KMS-11 (cell line): ENCODE results near the gene AEBP1.

ENCODE experiments used
- H2AFZ ChIP-seq: fragments of 200-600 bp; sonication (generic); 2 replicates; pipeline ENCODE4 v1.6.1; 2016; ENCODE audit warnings: antibody characterized with exemption, mixed run types, low read depth
- H3K27ac ChIP-seq: fragments of 200-600 bp; sonication (generic); 2 replicates; pipeline ENCODE4 v1.6.1; 2016; ENCODE audit warnings: mild to moderate bottlenecking, mixed run types
- H3K27me3 ChIP-seq: fragments of 200-600 bp; sonication (generic); 2 replicates; pipeline ENCODE4 v1.6.1; 2017; ENCODE audit warnings: mild to moderate bottlenecking, low read depth, mixed run types, moderate library complexity; ENCODE audit not compliant: insufficient read depth
- H3K36me3 ChIP-seq: fragments of 200-600 bp; sonication (generic); 2 replicates; pipeline ENCODE4 v1.6.1; 2017; ENCODE audit warnings: mild to moderate bottlenecking, mixed run types; ENCODE audit not compliant: insufficient read depth
- H3K4me1 ChIP-seq: fragments of 200-600 bp; sonication (generic); 2 replicates; pipeline ENCODE4 v1.6.1; 2016; ENCODE audit warnings: mild to moderate bottlenecking, low read depth, mixed run types; ENCODE audit not compliant: poor library complexity, severe bottlenecking
- H3K4me2 ChIP-seq: fragments of 200-600 bp; sonication (generic); 2 replicates; pipeline ENCODE4 v1.7.0; 2016; ENCODE audit warnings: mild to moderate bottlenecking, mixed run types
- H3K4me3 ChIP-seq: fragments of 200-600 bp; sonication (generic); IDR thresholded peaks from 2 replicates; pipeline ENCODE4 v1.6.1; 2017; ENCODE audit warnings: low read depth, low read length, mixed read lengths; ENCODE audit not compliant: insufficient read depth
- H3K79me2 ChIP-seq: fragments of 200-600 bp; sonication (generic); 2 replicates; pipeline ENCODE4 v1.6.1; 2016; ENCODE audit warnings: low read depth, mixed run types; ENCODE audit not compliant: insufficient read depth
- H3K9ac ChIP-seq: fragments of 200-600 bp; sonication (generic); 2 replicates; pipeline ENCODE4 v1.6.1; 2016; ENCODE audit warnings: mild to moderate bottlenecking, mixed run types
- H4K20me1 ChIP-seq: fragments of 200-600 bp; sonication (generic); 2 replicates; pipeline ENCODE4 v1.6.1; 2016; ENCODE audit warnings: mild to moderate bottlenecking, mixed run types; ENCODE audit not compliant: insufficient read depth
- TF ChIP-seq, protein P1 (sequence below): fragments of 200-600 bp; sonication (generic); conservative IDR thresholded peaks from 2 replicates; pipeline ENCODE4 v1.6.1; 2017; ENCODE audit warnings: low read depth, mild to moderate bottlenecking, antibody characterized with exemption, low read length, moderate library complexity, mixed read lengths

The AEBP1 gene

DNA sequence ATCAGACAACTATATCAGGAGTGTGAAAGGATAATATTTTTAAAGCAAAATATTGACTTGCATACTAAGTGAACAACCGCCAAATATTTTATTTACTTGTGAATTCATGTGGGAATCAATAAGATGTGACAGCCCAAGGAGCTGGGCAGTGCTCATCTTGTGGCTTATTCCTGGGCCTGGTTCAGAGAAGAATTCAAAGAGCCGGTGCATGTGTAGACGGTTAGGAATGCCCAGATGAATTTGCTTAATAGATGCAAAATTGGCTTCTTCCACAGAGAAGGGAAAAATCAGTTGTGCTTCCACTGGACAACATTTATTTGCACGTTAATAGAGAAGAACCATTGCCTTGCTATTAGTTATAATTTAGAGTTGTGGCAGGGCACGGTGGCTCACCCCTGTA is 32.6 kb downstream of the AEBP1 start:
- H3K4me2 ChIP-seq, result no peak overlapping the region
- H3K27me3 ChIP-seq, result no peaks in the 10 kb centered on the region
- no peaks in the 10 kb centered on the region for H3K79me2 ChIP-seq
- no peaks in the 10 kb centered on the region for H4K20me1 ChIP-seq
- H2AFZ ChIP-seq, result no peak overlapping the region
- H3K36me3 ChIP-seq, result no peaks in the 10 kb centered on the region
- TF ChIP-seq, protein P1, sequence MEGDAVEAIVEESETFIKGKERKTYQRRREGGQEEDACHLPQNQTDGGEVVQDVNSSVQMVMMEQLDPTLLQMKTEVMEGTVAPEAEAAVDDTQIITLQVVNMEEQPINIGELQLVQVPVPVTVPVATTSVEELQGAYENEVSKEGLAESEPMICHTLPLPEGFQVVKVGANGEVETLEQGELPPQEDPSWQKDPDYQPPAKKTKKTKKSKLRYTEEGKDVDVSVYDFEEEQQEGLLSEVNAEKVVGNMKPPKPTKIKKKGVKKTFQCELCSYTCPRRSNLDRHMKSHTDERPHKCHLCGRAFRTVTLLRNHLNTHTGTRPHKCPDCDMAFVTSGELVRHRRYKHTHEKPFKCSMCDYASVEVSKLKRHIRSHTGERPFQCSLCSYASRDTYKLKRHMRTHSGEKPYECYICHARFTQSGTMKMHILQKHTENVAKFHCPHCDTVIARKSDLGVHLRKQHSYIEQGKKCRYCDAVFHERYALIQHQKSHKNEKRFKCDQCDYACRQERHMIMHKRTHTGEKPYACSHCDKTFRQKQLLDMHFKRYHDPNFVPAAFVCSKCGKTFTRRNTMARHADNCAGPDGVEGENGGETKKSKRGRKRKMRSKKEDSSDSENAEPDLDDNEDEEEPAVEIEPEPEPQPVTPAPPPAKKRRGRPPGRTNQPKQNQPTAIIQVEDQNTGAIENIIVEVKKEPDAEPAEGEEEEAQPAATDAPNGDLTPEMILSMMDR, result no peak
- H3K27ac ChIP-seq, result no peak overlapping the region
- no peaks in the 10 kb centered on the region for H3K4me1 ChIP-seq
- no peak overlapping the region for H3K4me3 ChIP-seq
- no peak overlapping the region for H3K9ac ChIP-seq

DNA sequence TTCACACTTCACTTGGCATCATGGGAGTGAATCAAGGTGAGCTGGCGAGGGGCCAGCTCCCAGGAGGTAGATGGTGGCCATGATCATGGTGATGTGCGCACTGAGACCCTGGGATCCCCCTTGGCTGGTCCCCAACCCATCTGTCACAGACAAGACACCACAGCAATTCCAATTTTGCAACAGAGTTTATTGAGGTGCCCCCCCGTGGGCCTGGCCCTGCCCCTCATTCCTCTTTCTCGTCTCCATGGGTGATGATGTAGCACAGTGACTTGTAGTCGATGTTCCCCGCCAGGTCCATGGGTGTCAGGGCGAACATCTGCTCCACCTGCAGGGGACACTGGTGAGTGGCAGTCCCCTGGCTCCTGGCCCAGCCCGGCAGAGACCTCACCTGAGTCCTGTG is 34.6 kb downstream of the AEBP1 start:
- Histone ChIP-seq H2AFZ (no peak overlapping the region), H3K9ac (no peak overlapping the region), H3K4me2 (no peak overlapping the region), H3K4me3 (no peak overlapping the region), H3K36me3 (no peaks in the 10 kb centered on the region), H3K27ac (no peak overlapping the region), H3K4me1 (no peaks in the 10 kb centered on the region), H4K20me1 (no peaks in the 10 kb centered on the region), H3K27me3 (no peaks in the 10 kb centered on the region), H3K79me2 (no peaks in the 10 kb centered on the region)
- TF ChIP-seq, protein P1, result no peak

DNA sequence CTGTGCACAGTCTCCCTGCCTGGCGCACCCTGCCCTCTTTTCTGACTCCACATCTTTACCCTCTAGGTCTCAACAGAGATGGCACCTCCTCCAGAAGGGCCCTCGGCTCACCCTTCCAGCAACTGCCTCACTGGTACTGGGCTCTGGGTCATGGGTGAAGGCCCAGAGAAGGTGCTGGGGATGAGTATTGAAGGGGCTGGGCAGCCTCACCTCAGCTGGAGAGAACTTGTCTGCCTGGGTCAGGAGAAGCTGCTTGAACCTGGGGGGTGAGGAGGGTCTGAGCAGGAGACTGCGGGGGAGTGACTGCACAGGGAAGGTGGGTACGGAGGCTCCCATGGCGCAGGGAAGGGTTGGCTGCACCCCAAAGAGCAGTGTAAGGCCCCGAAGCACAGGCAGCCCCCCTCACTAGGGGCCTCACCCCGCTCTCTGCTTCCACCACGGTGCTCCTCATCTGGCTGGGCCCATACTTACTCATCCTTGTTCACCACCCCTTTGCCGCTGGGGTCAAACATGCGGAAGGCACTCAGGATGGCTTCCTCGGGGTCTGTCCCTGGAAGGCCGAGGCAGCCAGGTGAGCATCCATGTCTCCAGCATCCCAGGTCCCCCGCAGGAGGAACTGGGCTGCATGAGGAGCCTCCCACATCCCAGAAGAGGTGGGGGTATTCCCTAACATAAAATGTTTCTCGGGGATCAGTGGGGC is 35.3 kb downstream of the AEBP1 start:
- H3K4me3 ChIP-seq, result no peak overlapping the region
- TF ChIP-seq, protein P1, result no peak
- no peak overlapping the region for H2AFZ ChIP-seq
- H3K36me3 ChIP-seq, result no peaks in the 10 kb centered on the region
- H3K79me2 ChIP-seq, result no peaks in the 10 kb centered on the region
- H3K4me1 ChIP-seq, result no peaks in the 10 kb centered on the region
- no peaks in the 10 kb centered on the region for H4K20me1 ChIP-seq
- H3K27me3 ChIP-seq, result no peaks in the 10 kb centered on the region
- no peak overlapping the region for H3K4me2 ChIP-seq
- no peak overlapping the region for H3K9ac ChIP-seq
- no peak overlapping the region for H3K27ac ChIP-seq

DNA sequence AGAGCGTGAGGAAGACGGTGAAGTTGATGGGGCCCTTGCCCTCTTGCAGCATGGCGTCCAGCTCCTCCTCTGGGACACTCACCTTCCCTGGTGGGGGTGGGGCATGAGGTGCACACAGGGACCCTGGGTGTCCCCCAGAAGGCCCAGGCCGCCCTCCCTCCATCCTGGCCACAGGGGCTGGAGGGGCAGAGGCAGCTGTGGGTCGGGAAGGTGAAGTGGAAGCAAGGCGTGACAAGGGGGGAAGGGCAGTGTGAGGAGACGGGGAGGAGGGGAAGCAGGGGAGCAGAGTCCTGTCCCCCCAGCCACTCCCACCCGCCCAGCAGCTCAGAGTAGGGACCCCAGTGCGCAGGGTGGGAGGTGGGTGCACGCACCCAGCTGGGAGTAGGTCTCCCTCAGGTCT is 36.2 kb downstream of the AEBP1 start:
- H3K36me3 ChIP-seq, result no peaks in the 10 kb centered on the region
- no peak overlapping the region for H3K4me2 ChIP-seq
- TF ChIP-seq, protein P1, result no peak
- no peaks in the 10 kb centered on the region for H3K79me2 ChIP-seq
- no peak overlapping the region for H2AFZ ChIP-seq
- no peaks in the 10 kb centered on the region for H3K27me3 ChIP-seq
- no peak overlapping the region for H3K27ac ChIP-seq
- no peak overlapping the region for H3K9ac ChIP-seq
- no peak overlapping the region for H3K4me3 ChIP-seq
- H4K20me1 ChIP-seq, result no peaks in the 10 kb centered on the region
- H3K4me1 ChIP-seq, result no peaks in the 10 kb centered on the region
